Loucy (cell line): ENCODE data around the gene EIF2D.

Source experiments
- H2AFZ ChIP-seq: fragments of 200-600 bp; sonication (generic); 2 replicates; pipeline ENCODE4 v1.6.0; 2016; ENCODE audit warnings: antibody characterized with exemption, mild to moderate bottlenecking, low read length, moderate library complexity
- H3F3A ChIP-seq: fragments of 200-600 bp; 2 replicates; pipeline ENCODE4 v1.6.0; 2016; ENCODE audit warnings: antibody characterized with exemption, low read depth, mild to moderate bottlenecking
- H3K27me3 ChIP-seq: fragments of 200-600 bp; sonication (generic); 2 replicates; pipeline ENCODE4 v1.6.1; 2014; ENCODE audit warnings: low read length, mild to moderate bottlenecking; ENCODE audit not compliant: insufficient read depth, poor library complexity, severe bottlenecking
- H3K36me3 ChIP-seq: fragments of 200-600 bp; sonication (generic); 2 replicates; pipeline ENCODE4 v1.6.1; 2016; ENCODE audit warnings: low read length; ENCODE audit not compliant: insufficient read depth
- H3K4me1 ChIP-seq: fragments of 200-600 bp; sonication (generic); 2 replicates; pipeline ENCODE4 v1.5.1; 2014; ENCODE audit warnings: low read length, mild to moderate bottlenecking; ENCODE audit not compliant: insufficient read depth, poor library complexity, severe bottlenecking
- H3K4me2 ChIP-seq: fragments of 200-600 bp; sonication (generic); 2 replicates; pipeline ENCODE4 v1.6.0; 2014; ENCODE audit warnings: antibody characterized with exemption, low read length, low read depth, mild to moderate bottlenecking; ENCODE audit not compliant: poor library complexity, severe bottlenecking
- H3K4me3 ChIP-seq: fragments of 200-600 bp; sonication (generic); 2 replicates; pipeline ENCODE4 v1.5.1; 2014; ENCODE audit warnings: low read length, mild to moderate bottlenecking, mixed read lengths; ENCODE audit not compliant: poor library complexity, severe bottlenecking
- H3K79me2 ChIP-seq: fragments of 200-600 bp; sonication (generic); 2 replicates; pipeline ENCODE4 v1.6.1; 2014; ENCODE audit warnings: low read length; ENCODE audit not compliant: insufficient read depth
- H3K9ac ChIP-seq: fragments of 200-600 bp; sonication (generic); 2 replicates; pipeline ENCODE4 v1.6.0; 2014; ENCODE audit warnings: mild to moderate bottlenecking, low read depth, low read length, moderate library complexity; ENCODE audit not compliant: poor library complexity, severe bottlenecking
- H3K9me2 ChIP-seq: fragments of 200-600 bp; sonication (generic); replicated peaks from 2 replicates; pipeline ENCODE4 v1.6.1; 2016; ENCODE audit warnings: low read depth, low read length, mixed read lengths
- H3K9me3 ChIP-seq: fragments of 200-600 bp; sonication (generic); 2 replicates; pipeline ENCODE4 v1.6.1; 2014; ENCODE audit warnings: mild to moderate bottlenecking, antibody characterized with exemption, low read length, low read depth; ENCODE audit not compliant: insufficient read depth
- H4K20me1 ChIP-seq: fragments of 200-600 bp; sonication (generic); 2 replicates; pipeline ENCODE4 v1.6.0; 2014; ENCODE audit warnings: antibody characterized with exemption, low read length, mild to moderate bottlenecking; ENCODE audit not compliant: insufficient read depth, poor library complexity, severe bottlenecking
- EZH2phosphoT487 ChIP-seq: fragments of 200-600 bp; IDR thresholded peaks from 2 replicates; pipeline ENCODE4 v1.6.1; 2018; ENCODE audit warnings: antibody characterized with exemption, mild to moderate bottlenecking, moderate library complexity, borderline replicate concordance
- TF ChIP-seq, protein P1 (sequence below): fragments of 200-600 bp; sonication (generic); conservative IDR thresholded peaks from 2 replicates; pipeline ENCODE4 v1.5.1; 2014; ENCODE audit warnings: mild to moderate bottlenecking, antibody characterized with exemption, low read length

The EIF2D gene

GRCh38 chr1:206636671-206637070 is 24.4 kb upstream of the EIF2D start:
- Histone ChIP-seq H4K20me1 (peaks cover 7% of the 10 kb centered on the region), H3K4me2 (peak overlapping the region; percentile 89), H2AFZ (no peak overlapping the region), H3K79me2 (peaks cover 60% of the 10 kb centered on the region), H3F3A (no peaks in the 10 kb centered on the region), H3K27me3 (no peaks in the 10 kb centered on the region), H3K9ac (peak overlapping the region; percentile 86), H3K4me1 (peaks cover 39% of the 10 kb centered on the region), H3K9me3 (no peaks in the 10 kb centered on the region), H3K4me3 (peak overlapping the region; percentile 91), H3K36me3 (no peaks in the 10 kb centered on the region), H3K9me2 (no peaks in the 10 kb centered on the region)
- TF ChIP-seq, protein P1, sequence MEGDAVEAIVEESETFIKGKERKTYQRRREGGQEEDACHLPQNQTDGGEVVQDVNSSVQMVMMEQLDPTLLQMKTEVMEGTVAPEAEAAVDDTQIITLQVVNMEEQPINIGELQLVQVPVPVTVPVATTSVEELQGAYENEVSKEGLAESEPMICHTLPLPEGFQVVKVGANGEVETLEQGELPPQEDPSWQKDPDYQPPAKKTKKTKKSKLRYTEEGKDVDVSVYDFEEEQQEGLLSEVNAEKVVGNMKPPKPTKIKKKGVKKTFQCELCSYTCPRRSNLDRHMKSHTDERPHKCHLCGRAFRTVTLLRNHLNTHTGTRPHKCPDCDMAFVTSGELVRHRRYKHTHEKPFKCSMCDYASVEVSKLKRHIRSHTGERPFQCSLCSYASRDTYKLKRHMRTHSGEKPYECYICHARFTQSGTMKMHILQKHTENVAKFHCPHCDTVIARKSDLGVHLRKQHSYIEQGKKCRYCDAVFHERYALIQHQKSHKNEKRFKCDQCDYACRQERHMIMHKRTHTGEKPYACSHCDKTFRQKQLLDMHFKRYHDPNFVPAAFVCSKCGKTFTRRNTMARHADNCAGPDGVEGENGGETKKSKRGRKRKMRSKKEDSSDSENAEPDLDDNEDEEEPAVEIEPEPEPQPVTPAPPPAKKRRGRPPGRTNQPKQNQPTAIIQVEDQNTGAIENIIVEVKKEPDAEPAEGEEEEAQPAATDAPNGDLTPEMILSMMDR = no peak
- TF ChIP-seq EZH2phosphoT487 = no peak

DNA sequence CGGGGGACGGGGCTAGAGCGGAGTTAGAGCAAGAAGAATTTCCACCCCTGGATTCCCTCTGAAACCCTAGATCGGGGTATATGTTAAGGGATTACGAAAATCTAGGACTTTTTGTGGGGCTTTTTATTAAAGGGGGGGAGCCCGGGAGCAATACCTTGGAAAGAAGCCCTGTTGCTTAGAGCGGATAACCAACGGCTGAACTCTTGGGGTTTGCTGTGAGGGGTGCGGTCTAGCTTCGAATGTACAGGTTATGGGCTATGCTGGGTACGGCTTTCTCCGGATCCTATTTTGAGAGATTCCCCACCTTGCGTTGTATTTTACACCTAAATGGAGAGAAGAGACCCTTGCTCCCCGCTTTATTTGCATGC is 23.7 kb upstream of the EIF2D start:
- Histone ChIP-seq H3K4me2 (peak overlapping the region; percentile 89), H4K20me1 (peaks cover 7% of the 10 kb centered on the region), H3K79me2 (peaks cover 54% of the 10 kb centered on the region), H3K36me3 (no peaks in the 10 kb centered on the region), H3F3A (no peaks in the 10 kb centered on the region), H3K4me3 (peak overlapping the region; percentile 91), H3K27me3 (no peaks in the 10 kb centered on the region), H3K9ac (peak overlapping the region; percentile 86), H3K4me1 (peaks cover 35% of the 10 kb centered on the region), H3K9me2 (no peaks in the 10 kb centered on the region), H2AFZ (peak overlapping the region; percentile 86), H3K9me3 (no peaks in the 10 kb centered on the region)
- TF ChIP-seq EZH2phosphoT487 = no peak
- TF ChIP-seq, protein P1 = no peak

GRCh38 chr1:206635080-206635977 is 23.1 kb upstream of the EIF2D start, which contains the start of gene DYRK3:
Gene DYRK3, plus strand, starts transcription at chr1:206635536. Its CDS starts 168 bp downstream, at chr1:206635704.
- Histone ChIP-seq H3K79me2 (peaks cover 49% of the 10 kb centered on the region), H3K36me3 (no peaks in the 10 kb centered on the region), H4K20me1 (peaks cover 7% of the 10 kb centered on the region), H3K4me3 (peak within 1 kb of the TSS; percentile 91), H3K9ac (peak within 1 kb of the TSS; percentile 86), H3K4me2 (peak within 1 kb of the TSS; percentile 89), H3K9me2 (no peaks in the 10 kb centered on the region), H3K4me1 (peaks cover 35% of the 10 kb centered on the region), H3F3A (no peaks in the 10 kb centered on the region), H3K9me3 (no peaks in the 10 kb centered on the region), H2AFZ (peak within 1 kb of the TSS; percentile 86), H3K27me3 (no peaks in the 10 kb centered on the region)
- TF ChIP-seq, protein P1 = no peak
